OCI-LY1 (cell line): Measurements from ENCODE around the gene PPP2R2B.

Experiments
- H2AFZ ChIP-seq: fragments of 200-600 bp; sonication (generic), shearing (Covaris generic); 2 replicates; pipeline ENCODE4 v1.6.0; 2014; ENCODE audit warnings: antibody characterized with exemption, mild to moderate bottlenecking, low read length
- H3F3A ChIP-seq: fragments of 200-600 bp; sonication (generic), shearing (Covaris generic); 2 replicates; pipeline ENCODE4 v1.6.0; 2014; ENCODE audit warnings: mild to moderate bottlenecking, antibody characterized with exemption, low read length, moderate library complexity; ENCODE audit not compliant: insufficient read depth
- H3K27ac ChIP-seq: fragments of 200-600 bp; sonication (generic); 2 replicates; pipeline ENCODE4 v1.5.1; 2014; ENCODE audit warnings: low read length, mixed run types, mild to moderate bottlenecking, low read depth; ENCODE audit not compliant: poor library complexity, severe bottlenecking
- H3K27me3 ChIP-seq: fragments of 200-600 bp; sonication (generic); 2 replicates; pipeline ENCODE4 v1.6.0; 2014; ENCODE audit warnings: antibody characterized with exemption, mild to moderate bottlenecking, low read length, moderate library complexity; ENCODE audit not compliant: insufficient read depth
- H3K36me3 ChIP-seq: fragments of 200-600 bp; sonication (generic); 2 replicates; pipeline ENCODE4 v1.6.1; 2014; ENCODE audit warnings: mild to moderate bottlenecking, antibody characterized with exemption, low read length, moderate library complexity, mixed read lengths; ENCODE audit not compliant: insufficient read depth
- H3K4me1 ChIP-seq: fragments of 200-600 bp; sonication (generic); 2 replicates; pipeline ENCODE4 v1.5.1; 2014; ENCODE audit warnings: mild to moderate bottlenecking, low read length, moderate library complexity; ENCODE audit not compliant: insufficient read depth, severe bottlenecking
- H3K4me2 ChIP-seq: fragments of 200-600 bp; sonication (generic), shearing (Covaris generic); 2 replicates; pipeline ENCODE4 v1.6.1; 2014; ENCODE audit warnings: low read length
- H3K4me3 ChIP-seq: fragments of 200-600 bp; sonication (generic); 2 replicates; pipeline ENCODE4 v1.5.1; 2014; ENCODE audit warnings: low read length, low read depth, mild to moderate bottlenecking, mixed read lengths; ENCODE audit not compliant: poor library complexity, severe bottlenecking
- H3K79me2 ChIP-seq: fragments of 200-600 bp; shearing (Covaris generic); 2 replicates; pipeline ENCODE4 v1.6.1; 2016; ENCODE audit warnings: mixed run types, low read length, mixed read lengths; ENCODE audit not compliant: insufficient read depth
- H3K9ac ChIP-seq: fragments of 200-600 bp; sonication (generic), shearing (Covaris generic); 2 replicates; pipeline ENCODE4 v1.6.1; 2014; ENCODE audit warnings: mild to moderate bottlenecking, low read length, mixed read lengths
- H3K9me2 ChIP-seq: fragments of 200-600 bp; sonication (generic), shearing (Covaris generic); 2 replicates; pipeline ENCODE4 v1.6.1; 2014; ENCODE audit warnings: low read depth, mild to moderate bottlenecking, low read length, mixed read lengths
- H3K9me3 ChIP-seq: fragments of 200-600 bp; shearing (Covaris generic); 2 replicates; pipeline ENCODE4 v1.6.1; 2014; ENCODE audit warnings: low read length, mixed read lengths
- H4K20me1 ChIP-seq: fragments of 200-600 bp; sonication (generic), shearing (Covaris generic); 2 replicates; pipeline ENCODE4 v1.6.0; 2016; ENCODE audit warnings: mild to moderate bottlenecking, low read length; ENCODE audit not compliant: insufficient read depth
- CTCF ChIP-seq: fragments of 200-600 bp; sonication (generic), shearing (Covaris generic); IDR thresholded peaks from 2 replicates; pipeline ENCODE4 v1.5.1; 2017; ENCODE audit warnings: mild to moderate bottlenecking, antibody characterized with exemption, low read length, moderate library complexity, mixed read lengths
- EZH2 ChIP-seq: fragments of 200-600 bp; sonication (generic), shearing (Covaris generic); IDR thresholded peaks from 2 replicates; pipeline ENCODE4 v1.8.0; 2017; ENCODE audit warnings: borderline replicate concordance, mixed run types, mild to moderate bottlenecking, antibody characterized with exemption, low read length, moderate library complexity, mixed read lengths

The PPP2R2B gene

GRCh38 chr5:146745931-146746577, 132.5 kb downstream of the PPP2R2B start:
- Histone ChIP-seq H3K79me2 (no peaks in the 10 kb centered on the region), H3K9me3 (peaks cover 6% of the 10 kb centered on the region; the same call in 1 of the 2 replicates), H3K4me2 (no peak overlapping the region), H3F3A (no peaks in the 10 kb centered on the region), H4K20me1 (no peaks in the 10 kb centered on the region), H3K9ac (no peak overlapping the region), H2AFZ (no peak overlapping the region), H3K4me3 (no peak overlapping the region), H3K27me3 (no peaks in the 10 kb centered on the region), H3K9me2 (no peaks in the 10 kb centered on the region), H3K4me1 (no peaks in the 10 kb centered on the region), H3K27ac (no peak overlapping the region), H3K36me3 (no peaks in the 10 kb centered on the region)
- TF ChIP-seq EZH2 (no peak), CTCF (no peak)

GRCh38 chr5:146744068-146744745, 134.3 kb downstream of the PPP2R2B start:
- no peak overlapping the region for H2AFZ ChIP-seq
- H4K20me1 ChIP-seq, result no peaks in the 10 kb centered on the region
- no peaks in the 10 kb centered on the region for H3K36me3 ChIP-seq
- TF ChIP-seq CTCF (no peak), EZH2 (no peak)
- no peak overlapping the region for H3K4me3 ChIP-seq
- H3K4me2 ChIP-seq, result no peak overlapping the region
- H3K27ac ChIP-seq, result no peak overlapping the region
- H3K79me2 ChIP-seq, result no peaks in the 10 kb centered on the region
- no peak overlapping the region for H3K9ac ChIP-seq
- H3K4me1 ChIP-seq, result no peaks in the 10 kb centered on the region
- H3F3A ChIP-seq, result no peaks in the 10 kb centered on the region
- H3K9me2 ChIP-seq, result no peaks in the 10 kb centered on the region
- peaks cover 6% of the 10 kb centered on the region; the same call in 1 of the 2 replicates for H3K9me3 ChIP-seq
- H3K27me3 ChIP-seq, result no peaks in the 10 kb centered on the region

GRCh38 chr5:146734936-146735577, 143.5 kb downstream of the PPP2R2B start:
- H3K9ac ChIP-seq, result no peak overlapping the region
- H3K36me3 ChIP-seq, result no peaks in the 10 kb centered on the region
- H3K27me3 ChIP-seq, result no peaks in the 10 kb centered on the region
- H3K4me3 ChIP-seq, result no peak overlapping the region
- no peak overlapping the region for H2AFZ ChIP-seq
- H3K4me1 ChIP-seq, result no peaks in the 10 kb centered on the region
- no peaks in the 10 kb centered on the region for H3K79me2 ChIP-seq
- H3K27ac ChIP-seq, result no peak overlapping the region
- TF ChIP-seq CTCF (no peak), EZH2 (no peak)
- no peak overlapping the region for H3K4me2 ChIP-seq
- no peaks in the 10 kb centered on the region for H4K20me1 ChIP-seq
- H3K9me2 ChIP-seq, result no peaks in the 10 kb centered on the region
- H3K9me3 ChIP-seq, result no peaks in the 10 kb centered on the region
- H3F3A ChIP-seq, result no peaks in the 10 kb centered on the region
